Spleen (tissue), 7 donors: ENCODE data around the gene MYO10.

Experiments
- POLR2A ChIP-seq, 3 donors: fragments of 450-650 bp; IDR thresholded peaks; one replicate each; pipeline ENCODE4 v1.5.1; 2017; ENCODE audit warnings: antibody characterized with exemption in 3 of 3, mild to moderate bottlenecking in 1 of 3
- TF ChIP-seq, protein P1 (sequence below), 11 experiments: fragments of 200-600 bp in 7 of 11; fragments of 450-650 bp in 4 of 11; sonication (generic) in 4 of 11; IDR thresholded peaks in 8 of 11; conservative IDR thresholded peaks in 3 of 11; 1 replicate in 7 of 11; 2 replicates in 4 of 11; pipeline versions ENCODE4 v1.4.0 to v1.8.0; 2016 to 2021; ENCODE audit warnings: antibody characterized with exemption in 11 of 11, inconsistent platforms in 4 of 11, mild to moderate bottlenecking in 1 of 11
- donor health status: DM: no; HTN: no; CAD: no; lungs with moderate emphysema.
- donor health status: DM: no; HTN: no; CAD: no.
- donor health status: DM: no; HTN: no; CAD: no.

DNA sequence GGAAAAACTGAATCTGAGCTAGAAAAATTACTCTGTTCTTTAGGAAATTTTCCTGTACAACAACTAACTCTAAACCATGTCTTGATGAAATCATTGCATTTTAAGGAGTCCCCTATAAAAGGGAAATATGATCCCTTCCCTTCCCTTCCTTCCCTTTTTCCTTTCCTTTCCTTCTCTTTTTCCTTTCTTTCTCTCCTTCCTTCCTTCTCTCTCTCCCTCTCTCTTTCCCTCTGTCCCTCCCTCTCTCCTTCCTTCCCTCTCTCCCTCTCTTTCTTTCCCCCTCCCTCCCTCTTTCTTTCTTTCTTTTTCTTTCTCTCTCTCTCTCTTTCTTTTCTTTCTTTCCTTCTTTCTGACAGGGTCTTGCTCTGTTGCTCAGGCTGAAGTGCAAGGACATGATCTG lies 42.2 kb upstream of the MYO10 start:
- no peak for TF ChIP-seq POLR2A (IDR thresholded peaks at IDR 0.05)
- TF ChIP-seq, protein P1, sequence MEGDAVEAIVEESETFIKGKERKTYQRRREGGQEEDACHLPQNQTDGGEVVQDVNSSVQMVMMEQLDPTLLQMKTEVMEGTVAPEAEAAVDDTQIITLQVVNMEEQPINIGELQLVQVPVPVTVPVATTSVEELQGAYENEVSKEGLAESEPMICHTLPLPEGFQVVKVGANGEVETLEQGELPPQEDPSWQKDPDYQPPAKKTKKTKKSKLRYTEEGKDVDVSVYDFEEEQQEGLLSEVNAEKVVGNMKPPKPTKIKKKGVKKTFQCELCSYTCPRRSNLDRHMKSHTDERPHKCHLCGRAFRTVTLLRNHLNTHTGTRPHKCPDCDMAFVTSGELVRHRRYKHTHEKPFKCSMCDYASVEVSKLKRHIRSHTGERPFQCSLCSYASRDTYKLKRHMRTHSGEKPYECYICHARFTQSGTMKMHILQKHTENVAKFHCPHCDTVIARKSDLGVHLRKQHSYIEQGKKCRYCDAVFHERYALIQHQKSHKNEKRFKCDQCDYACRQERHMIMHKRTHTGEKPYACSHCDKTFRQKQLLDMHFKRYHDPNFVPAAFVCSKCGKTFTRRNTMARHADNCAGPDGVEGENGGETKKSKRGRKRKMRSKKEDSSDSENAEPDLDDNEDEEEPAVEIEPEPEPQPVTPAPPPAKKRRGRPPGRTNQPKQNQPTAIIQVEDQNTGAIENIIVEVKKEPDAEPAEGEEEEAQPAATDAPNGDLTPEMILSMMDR (IDR thresholded peaks at IDR 0.05 in 8 of 11, conservative IDR thresholded peaks at IDR 0.05 in 3 of 11), result no peak
